Measurements from ENCODE around the gene RGS17.
A peak's percentile ranks its signal among the peaks of the same experiment; 100 is the strongest.
"Not testable (repeated sequence)": the region's sequence is repeated elsewhere in the genome, so short reads cannot be mapped to it uniquely, and the experiment has no call there.

RGS17 gene

GRCh38 chr6:152983637-152984512 lies 147.2 kb downstream of the RGS17 start:
- DNase-seq (ENCODE audit: low read depth) = peak; percentile 92

DNA sequence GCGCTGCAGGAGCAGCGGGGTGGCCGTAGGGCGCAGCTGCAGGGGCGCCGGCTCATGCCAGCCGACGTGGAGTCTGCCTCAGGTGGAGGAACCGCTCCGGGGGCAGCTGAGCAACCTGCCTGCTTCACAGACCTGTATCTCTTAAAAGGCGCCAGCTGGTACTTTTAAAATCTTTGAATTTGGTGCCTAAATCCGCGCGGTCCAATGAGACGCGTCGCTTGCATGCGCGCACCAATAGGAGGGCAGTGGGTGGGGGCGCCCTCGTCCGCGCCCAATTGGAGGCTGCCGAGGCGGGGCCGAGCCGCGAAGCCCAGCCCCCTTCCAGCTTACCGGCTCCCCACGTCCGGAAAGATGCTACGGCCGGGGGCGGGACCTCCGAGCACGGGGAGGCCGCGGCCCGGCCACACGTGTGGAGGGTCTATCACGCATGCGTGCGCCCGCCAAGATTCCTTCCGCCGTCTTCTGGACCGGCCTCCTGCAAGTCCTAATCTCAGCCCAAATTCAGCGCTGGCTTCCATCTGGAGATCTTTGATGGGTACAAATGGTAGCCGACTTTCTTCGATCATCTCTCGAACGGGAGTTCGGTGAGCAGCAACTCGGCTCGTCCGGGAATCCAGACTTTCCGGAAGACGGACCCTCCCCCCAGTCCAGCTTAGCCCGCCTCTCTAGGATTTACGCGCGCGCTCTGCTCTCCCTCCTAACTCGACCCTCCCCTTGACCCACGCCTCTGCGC lies 148.0 kb downstream of the RGS17 start, which contains the start of gene FBXO5:
FBXO5 (minus strand) TSS at position 138 of the 733 bp plus-strand sequence; CDS start at position 56, 82 bp downstream.
- DNase-seq (ENCODE audit: low read depth) = peak; percentile 98

- DNase-seq (ENCODE audit: low read depth) = no peak
Observed at GRCh38 chr6:152981989-152982903, 148.8 kb downstream of the RGS17 start.

DNA sequence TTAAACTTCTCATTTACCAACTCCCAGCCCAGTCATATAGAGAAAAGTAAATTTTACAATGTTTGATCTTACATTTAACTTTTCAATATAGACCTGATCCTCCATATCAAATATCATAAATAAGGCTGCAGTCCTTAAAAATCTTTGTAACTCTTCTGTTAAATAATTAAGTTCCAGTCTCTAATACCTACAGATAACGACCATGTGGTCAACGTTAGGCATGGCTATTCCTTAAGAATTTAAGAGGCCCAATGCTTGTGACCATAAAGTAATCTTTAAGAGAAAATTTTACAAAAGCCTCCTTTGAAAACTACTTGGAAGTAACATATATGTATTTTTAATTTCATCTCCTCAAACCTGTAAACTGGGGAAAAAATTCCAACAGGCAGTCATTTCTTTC lies 149.9 kb downstream of the RGS17 start:
- no peak for DNase-seq (ENCODE audit: low read depth)

GRCh38 chr6:152980656-152981055 lies 150.4 kb downstream of the RGS17 start:
- DNase-seq (ENCODE audit: low read depth) = no peak

- no peak for DNase-seq (ENCODE audit: low read depth)
Observed at GRCh38 chr6:152979116-152979515, 152.0 kb downstream of the RGS17 start.

- DNase-seq (ENCODE audit: low read depth) = no peak
Observed at GRCh38 chr6:152978058-152978457, 153.0 kb downstream of the RGS17 start.

- DNase-seq (ENCODE audit: low read depth) = no peak
Observed at GRCh38 chr6:152977556-152977955, 153.5 kb downstream of the RGS17 start.

- DNase-seq (ENCODE audit: low read depth) = no peak
Observed at GRCh38 chr6:152976749-152977148, 154.3 kb downstream of the RGS17 start.

GRCh38 chr6:152975204-152975915 lies 155.7 kb downstream of the RGS17 start:
- no peak for DNase-seq (ENCODE audit: low read depth)

GRCh38 chr6:152973916-152974315 lies 157.2 kb downstream of the RGS17 start:
- DNase-seq (ENCODE audit: low read depth) = no peak

GRCh38 chr6:152969688-152970418 lies 161.2 kb downstream of the RGS17 start:
- DNase-seq (ENCODE audit: low read depth) = no peak

DNA sequence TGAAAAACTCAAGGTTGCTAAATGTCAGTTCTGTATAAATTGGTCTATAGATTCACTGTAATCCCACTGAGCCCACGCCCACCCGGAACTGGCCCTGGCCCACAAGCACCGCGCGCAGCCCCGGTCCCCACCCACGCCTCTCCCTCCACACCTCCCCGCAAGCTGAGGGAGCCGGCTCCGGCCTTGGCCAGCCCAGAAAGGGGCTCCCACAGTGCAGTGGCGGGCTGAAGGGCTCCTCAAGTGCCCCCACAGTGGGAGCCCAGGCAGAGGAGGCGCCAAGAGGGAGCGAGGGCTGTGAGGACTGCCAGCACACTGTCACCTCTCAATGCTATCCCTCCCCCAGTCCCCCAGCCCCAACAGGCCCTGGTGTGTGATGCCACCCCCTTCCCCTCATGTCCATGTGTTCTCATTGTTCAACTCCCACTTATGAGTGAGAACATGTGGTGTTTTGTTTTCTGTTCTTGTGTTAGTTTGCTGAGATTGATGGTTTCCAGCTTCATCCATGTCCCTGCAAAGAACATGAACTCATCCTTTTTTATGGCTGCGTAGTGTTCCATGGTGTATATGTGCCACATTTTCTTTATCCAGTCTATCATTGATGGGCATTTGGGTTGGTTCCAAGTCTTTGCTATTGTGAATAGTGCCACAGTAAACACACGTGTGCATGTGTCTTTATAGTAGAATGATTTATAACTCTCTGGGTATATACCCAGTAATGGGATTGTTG lies 164.8 kb downstream of the RGS17 start:
- not testable (repeated sequence) for DNase-seq (ENCODE audit: low read depth)

DNA sequence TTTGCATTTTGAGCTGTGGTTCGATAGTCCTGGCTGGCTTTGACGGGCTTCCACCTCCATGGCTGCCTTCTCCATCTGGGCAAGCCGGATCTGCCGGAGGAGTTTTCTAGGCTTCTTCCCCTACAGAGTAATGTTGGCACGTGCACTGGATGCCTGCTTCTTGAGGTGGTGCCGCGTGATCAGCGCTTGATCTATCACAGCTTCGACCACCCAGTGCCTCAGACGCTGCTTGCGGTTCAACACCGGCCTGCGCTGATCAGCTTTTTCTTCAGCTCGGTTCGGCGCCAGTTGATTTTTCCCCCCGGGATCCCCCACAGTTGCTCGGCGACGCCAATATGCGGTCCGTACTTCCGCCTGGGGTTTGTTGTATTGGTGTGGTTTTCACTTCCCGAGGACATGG lies 171.7 kb downstream of the RGS17 start:
- no peak for DNase-seq (ENCODE audit: low read depth)

DNA sequence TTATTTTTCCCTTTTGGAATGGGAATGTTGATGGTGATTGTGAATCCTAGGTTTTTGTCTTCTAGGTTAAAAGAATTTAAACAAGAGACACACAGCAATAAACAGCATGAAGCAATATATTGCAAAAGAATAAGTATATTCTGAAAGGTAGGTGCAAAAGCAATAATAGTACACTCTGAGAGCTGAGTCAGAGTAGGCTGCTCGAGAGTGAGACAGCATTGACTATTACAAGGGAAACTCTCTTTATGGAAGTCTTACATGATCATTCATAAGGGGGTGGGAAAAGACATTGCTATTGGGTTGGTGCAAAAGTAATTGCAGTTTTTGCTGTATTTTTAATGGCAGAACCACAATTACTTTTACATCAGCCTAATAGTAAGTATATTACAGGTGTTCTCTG lies 173.3 kb downstream of the RGS17 start:
- DNase-seq (ENCODE audit: low read depth) = no peak

Measured in activated T-helper 9 cell treated with anti-CD3 and anti-CD28 coated beads, Interleukin-2, amount 50 U/mL, for 16 hours (primary cell).